ENCODE results near the gene KIF20A. TPM values are rescaled to one million over a fixed set of nuclear protein-coding genes. Genes with fewer than 3 reads are reported as not detected.
"Not testable (repeated sequence)": the region's sequence is repeated elsewhere in the genome, so short reads cannot be mapped to it uniquely, and the experiment has no call there.

Gene KIF20A
- total RNA-seq, 1 donor from 2014 or later: 2.5 TPM

DNA sequence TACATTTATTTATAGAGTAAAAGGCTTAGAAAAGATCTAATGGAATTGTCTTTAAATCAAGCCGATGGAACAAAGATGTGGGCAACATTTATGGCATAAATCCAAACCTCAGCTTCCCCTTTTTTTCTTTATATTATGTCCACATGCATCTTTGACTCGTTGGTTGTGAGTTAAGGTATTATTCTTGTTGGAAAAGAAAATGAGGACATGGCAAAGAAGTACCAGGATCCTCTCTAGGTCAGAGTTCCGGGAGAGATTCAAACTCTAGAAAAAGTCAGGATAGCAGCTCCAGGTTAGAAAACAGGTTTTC lies 39.2 kb upstream of the KIF20A start:
- TF ChIP-seq POLR2A (IDR thresholded peaks at IDR 0.05) (no peak), POLR2AphosphoS5 (IDR thresholded peaks at IDR 0.05; ENCODE audit: insufficient read depth in 1 of 2, low read depth in 1 of 2) (no peak)
- TF ChIP-seq, protein P1, sequence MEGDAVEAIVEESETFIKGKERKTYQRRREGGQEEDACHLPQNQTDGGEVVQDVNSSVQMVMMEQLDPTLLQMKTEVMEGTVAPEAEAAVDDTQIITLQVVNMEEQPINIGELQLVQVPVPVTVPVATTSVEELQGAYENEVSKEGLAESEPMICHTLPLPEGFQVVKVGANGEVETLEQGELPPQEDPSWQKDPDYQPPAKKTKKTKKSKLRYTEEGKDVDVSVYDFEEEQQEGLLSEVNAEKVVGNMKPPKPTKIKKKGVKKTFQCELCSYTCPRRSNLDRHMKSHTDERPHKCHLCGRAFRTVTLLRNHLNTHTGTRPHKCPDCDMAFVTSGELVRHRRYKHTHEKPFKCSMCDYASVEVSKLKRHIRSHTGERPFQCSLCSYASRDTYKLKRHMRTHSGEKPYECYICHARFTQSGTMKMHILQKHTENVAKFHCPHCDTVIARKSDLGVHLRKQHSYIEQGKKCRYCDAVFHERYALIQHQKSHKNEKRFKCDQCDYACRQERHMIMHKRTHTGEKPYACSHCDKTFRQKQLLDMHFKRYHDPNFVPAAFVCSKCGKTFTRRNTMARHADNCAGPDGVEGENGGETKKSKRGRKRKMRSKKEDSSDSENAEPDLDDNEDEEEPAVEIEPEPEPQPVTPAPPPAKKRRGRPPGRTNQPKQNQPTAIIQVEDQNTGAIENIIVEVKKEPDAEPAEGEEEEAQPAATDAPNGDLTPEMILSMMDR (IDR thresholded peaks at IDR 0.05): no peak
- Histone ChIP-seq H3K9me3 (no peaks in the 10 kb centered on the region), H3K36me3 (no peaks in the 10 kb centered on the region), H3K27ac (no peak overlapping the region), H3K4me3 (no peak overlapping the region), H3K27me3 (no peaks in the 10 kb centered on the region), H3K4me1 (peaks cover 7% of the 10 kb centered on the region)
- no peak for DNase-seq (ENCODE audit: extremely low spot score in 2 of 2)
- intact Hi-C loops (cut with DNase I): no loop called here

DNA sequence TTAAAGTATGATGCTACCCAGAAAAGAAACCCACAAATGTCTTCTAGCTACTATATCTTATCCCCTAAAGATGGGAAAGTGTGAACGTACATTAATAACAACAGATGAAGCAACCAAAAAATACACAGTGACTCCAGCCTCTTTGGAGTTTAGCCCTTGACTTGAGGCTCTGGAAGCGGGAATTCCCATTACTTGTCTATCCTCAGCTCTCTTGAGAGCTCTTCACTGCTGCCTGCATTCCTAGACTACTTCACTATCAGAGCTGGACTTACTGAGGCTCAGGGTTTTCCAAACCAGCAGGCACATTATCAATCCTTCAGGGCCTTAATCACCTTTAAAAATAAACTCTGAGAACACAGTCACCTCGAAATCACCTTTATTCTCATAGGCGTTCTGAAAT lies 38.6 kb upstream of the KIF20A start:
- TF ChIP-seq, protein P1 (IDR thresholded peaks at IDR 0.05): no peak
- TF ChIP-seq POLR2AphosphoS5 (IDR thresholded peaks at IDR 0.05; ENCODE audit: insufficient read depth in 1 of 2, low read depth in 1 of 2) (no peak), POLR2A (IDR thresholded peaks at IDR 0.05) (no peak)
- intact Hi-C loops (cut with DNase I): no loop called here
- Histone ChIP-seq H3K36me3 (no peaks in the 10 kb centered on the region), H3K27ac (no peak overlapping the region), H3K4me3 (no peak overlapping the region), H3K27me3 (no peaks in the 10 kb centered on the region), H3K4me1 (peaks cover 7% of the 10 kb centered on the region), H3K9me3 (no peaks in the 10 kb centered on the region)
- no peak for DNase-seq (ENCODE audit: extremely low spot score in 2 of 2)

DNA sequence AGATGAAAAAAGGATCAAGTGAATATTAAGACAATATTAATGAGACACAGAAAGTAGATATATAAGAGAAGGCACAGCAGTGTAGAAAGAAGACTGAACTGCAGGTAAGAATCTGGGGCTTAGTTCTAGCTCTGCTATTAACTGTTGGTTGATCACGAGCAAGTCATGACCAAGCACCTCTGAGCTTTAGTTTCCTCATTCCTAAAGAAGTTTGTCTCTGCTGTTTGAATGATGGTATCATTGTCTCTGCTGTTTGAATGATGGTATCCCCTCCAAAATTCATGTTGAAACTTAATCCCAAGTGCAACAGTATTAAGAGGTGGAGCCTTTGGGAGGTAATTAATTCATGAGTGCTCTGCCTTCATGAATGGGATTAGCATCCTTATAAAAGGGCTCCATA lies 37.2 kb upstream of the KIF20A start:
- no peak overlapping the region for H3K27ac ChIP-seq
- peaks cover 7% of the 10 kb centered on the region for H3K4me1 ChIP-seq
- no peaks in the 10 kb centered on the region for H3K36me3 ChIP-seq
- TF ChIP-seq, protein P1 (IDR thresholded peaks at IDR 0.05): no peak
- TF ChIP-seq POLR2A (IDR thresholded peaks at IDR 0.05) (no peak), POLR2AphosphoS5 (IDR thresholded peaks at IDR 0.05; ENCODE audit: insufficient read depth in 1 of 2, low read depth in 1 of 2) (no peak)
- H3K27me3 ChIP-seq: no peaks in the 10 kb centered on the region
- no peak overlapping the region for H3K4me3 ChIP-seq
- intact Hi-C loops (cut with DNase I): no loop called here
- H3K9me3 ChIP-seq: no peaks in the 10 kb centered on the region
- DNase-seq (ENCODE audit: extremely low spot score in 2 of 2): no peak

DNA sequence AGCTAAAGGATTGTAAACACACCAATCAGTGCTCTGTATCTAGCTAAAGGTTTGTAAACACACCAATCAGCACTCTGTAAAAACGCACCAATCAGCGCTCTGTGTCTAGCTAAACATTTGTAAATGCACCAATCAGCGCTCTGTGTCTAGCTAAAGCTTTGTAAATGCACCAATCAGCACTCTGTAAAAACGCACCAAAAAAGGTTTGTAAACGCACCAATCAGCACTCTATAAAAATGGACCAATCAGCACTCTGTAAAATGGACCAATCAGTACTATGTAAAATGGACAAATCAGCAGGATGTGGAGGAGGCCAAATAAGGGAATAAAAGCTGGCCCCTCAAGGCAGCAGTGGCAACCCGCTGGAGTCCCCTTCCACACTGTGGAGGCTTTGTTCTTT lies 35.3 kb upstream of the KIF20A start:
- H3K4me1 ChIP-seq; H3K27ac ChIP-seq; H3K27me3 ChIP-seq; intact Hi-C loops (cut with DNase I); H3K9me3 ChIP-seq; H3K4me3 ChIP-seq; DNase-seq (ENCODE audit: extremely low spot score in 2 of 2); H3K36me3 ChIP-seq: not testable (repeated sequence)

DNA sequence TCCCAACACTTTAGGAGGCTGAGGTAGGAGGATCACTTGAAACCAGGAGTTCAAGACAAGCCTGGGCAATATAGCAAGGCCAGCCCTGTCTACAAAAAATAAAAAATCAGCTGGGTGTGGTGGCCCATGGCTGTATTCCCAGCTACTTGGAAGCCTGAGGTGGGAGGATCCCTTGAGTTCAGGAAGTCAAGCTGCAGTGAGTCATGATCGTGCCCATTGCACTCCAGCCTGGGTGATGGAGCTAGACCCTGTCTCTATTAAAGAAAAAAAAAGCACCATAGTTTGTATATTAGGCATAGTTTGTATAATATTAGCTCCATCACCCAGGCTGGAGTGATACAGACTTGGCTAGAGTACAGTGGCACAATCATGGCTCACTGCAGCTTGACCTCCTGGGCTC lies 30.1 kb upstream of the KIF20A start:
- Histone ChIP-seq H3K4me3 (no peak overlapping the region), H3K36me3 (no peaks in the 10 kb centered on the region), H3K9me3 (no peaks in the 10 kb centered on the region), H3K27me3 (no peaks in the 10 kb centered on the region), H3K4me1 (no peaks in the 10 kb centered on the region), H3K27ac (no peak overlapping the region)
- intact Hi-C loops (cut with DNase I): no loop called here
- DNase-seq (ENCODE audit: extremely low spot score in 2 of 2): no peak
- TF ChIP-seq, protein P1 (IDR thresholded peaks at IDR 0.05): no peak
- TF ChIP-seq POLR2AphosphoS5 (IDR thresholded peaks at IDR 0.05; ENCODE audit: insufficient read depth in 1 of 2, low read depth in 1 of 2): peak in 1 of 2 donors; percentile 28
- no peak for TF ChIP-seq POLR2A (IDR thresholded peaks at IDR 0.05)

DNA sequence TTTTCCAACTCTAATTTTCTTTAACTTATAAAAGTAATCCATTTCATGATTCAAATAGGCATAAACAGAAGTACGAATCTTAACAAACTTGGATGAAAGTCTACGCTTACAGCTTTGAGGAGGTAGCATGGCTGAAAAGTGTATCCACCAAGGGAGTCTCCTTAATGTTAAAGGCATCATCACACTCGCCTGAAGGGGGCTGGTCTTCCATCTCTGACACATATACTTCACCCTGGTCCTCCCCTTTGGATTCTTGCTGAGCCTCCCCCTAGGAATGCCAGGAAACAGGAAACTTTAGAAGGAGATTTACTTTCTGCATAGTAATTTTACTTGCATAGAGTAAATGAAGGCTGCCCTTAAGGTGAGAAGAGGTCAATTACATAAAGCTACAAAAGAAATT lies 29.4 kb upstream of the KIF20A start:
- Histone ChIP-seq H3K4me3 (no peak overlapping the region), H3K4me1 (no peaks in the 10 kb centered on the region), H3K27me3 (no peaks in the 10 kb centered on the region), H3K36me3 (no peaks in the 10 kb centered on the region), H3K27ac (no peak overlapping the region), H3K9me3 (no peaks in the 10 kb centered on the region)
- intact Hi-C loops (cut with DNase I): no loop called here
- DNase-seq (ENCODE audit: extremely low spot score in 2 of 2): no peak
- TF ChIP-seq POLR2AphosphoS5 (IDR thresholded peaks at IDR 0.05; ENCODE audit: insufficient read depth in 1 of 2, low read depth in 1 of 2) (no peak), POLR2A (IDR thresholded peaks at IDR 0.05) (no peak)
- TF ChIP-seq, protein P1 (IDR thresholded peaks at IDR 0.05): no peak

DNA sequence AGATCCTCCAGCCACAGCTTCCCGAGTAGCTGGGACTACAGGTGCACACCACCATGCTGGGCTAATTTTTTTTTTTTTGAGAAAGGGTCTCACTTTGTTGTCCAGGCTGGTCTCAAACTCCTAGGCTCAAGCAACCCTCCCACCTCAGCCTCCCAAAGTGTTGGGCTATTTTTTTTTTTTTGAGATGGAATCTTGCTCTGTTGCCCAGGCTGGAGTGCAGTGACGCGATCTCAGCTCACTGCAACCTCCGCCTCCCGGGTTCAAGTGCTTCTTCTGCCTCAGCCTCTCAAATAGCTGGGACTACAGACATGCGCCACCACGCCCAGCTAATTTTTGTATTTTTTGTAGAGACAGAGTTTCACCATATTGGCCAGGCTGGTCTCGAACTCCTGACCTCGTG lies 22.9 kb upstream of the KIF20A start:
- H3K4me3 ChIP-seq; H3K27ac ChIP-seq; intact Hi-C loops (cut with DNase I); H3K4me1 ChIP-seq; DNase-seq (ENCODE audit: extremely low spot score in 2 of 2); H3K27me3 ChIP-seq; H3K9me3 ChIP-seq: not testable (repeated sequence)
- peaks cover 0 to 46% of the 10 kb centered on the region in 2 donors for H3K36me3 ChIP-seq
